DND-41 (cell line): ENCODE measurements around the gene SNAI3.

Experiments used
- CTCF ChIP-seq: IDR thresholded peaks from 2 replicates; pipeline ENCODE4 v1.5.1; 2012; ENCODE audit warnings: borderline replicate concordance, low read length, moderate library complexity, mild to moderate bottlenecking; ENCODE audit not compliant: poor library complexity, severe bottlenecking; ENCODE audit errors: extremely low read depth
- EZH2 ChIP-seq: IDR thresholded peaks from 3 replicates; pipeline ENCODE4 v1.6.1; 2012; ENCODE audit warnings: borderline replicate concordance, low read depth, mild to moderate bottlenecking, moderate library complexity, low read length, inconsistent platforms; ENCODE audit not compliant: severe bottlenecking

GRCh38 chr16:88665148-88665547, 21.2 kb downstream of the SNAI3 start:
- no peak for TF ChIP-seq CTCF
- TF ChIP-seq EZH2, result no peak
